SK-N-SH (cell line): ENCODE measurements around the gene DYRK4.

Experiments
- REST ChIP-seq: IDR thresholded peaks from 2 replicates; pipeline ENCODE4 v1.6.1; 2012; ENCODE audit warnings: mild to moderate bottlenecking, low read depth, low read length, moderate library complexity
- SMC3 ChIP-seq: IDR thresholded peaks from 2 replicates; pipeline ENCODE4 v1.6.1; 2012; ENCODE audit warnings: low read depth, low read length, improper control_type of control experiment

- TF ChIP-seq REST (no peak), SMC3 (no peak)
Measured at GRCh38 chr12:4595881-4596280, 33.9 kb downstream of the DYRK4 start.
